Astrocyte of the spinal cord (primary cell): ENCODE measurements around the gene ASIC1.

Experiments used
- DNase-seq: peaks from one replicate; pipeline ENCODE4 v3.0.0; 2011; ENCODE audit warnings: low read depth, low spot score
- H3K4me3 ChIP-seq: 2 replicates; pipeline ENCODE4 v1.5.1; 2011; ENCODE audit warnings: low read depth, mild to moderate bottlenecking, low read length, moderate library complexity
- CTCF ChIP-seq: IDR thresholded peaks from 2 replicates; pipeline ENCODE4 v1.5.1; 2012; ENCODE audit warnings: low read depth, mild to moderate bottlenecking, low read length, inconsistent platforms
- in situ Hi-C: cut with HindIII; loops from 2 replicates; pipeline ENCODE4 v1.10.0; 2017; ENCODE audit warnings: low sequenced_read_pairs

ASIC1 gene

DNA sequence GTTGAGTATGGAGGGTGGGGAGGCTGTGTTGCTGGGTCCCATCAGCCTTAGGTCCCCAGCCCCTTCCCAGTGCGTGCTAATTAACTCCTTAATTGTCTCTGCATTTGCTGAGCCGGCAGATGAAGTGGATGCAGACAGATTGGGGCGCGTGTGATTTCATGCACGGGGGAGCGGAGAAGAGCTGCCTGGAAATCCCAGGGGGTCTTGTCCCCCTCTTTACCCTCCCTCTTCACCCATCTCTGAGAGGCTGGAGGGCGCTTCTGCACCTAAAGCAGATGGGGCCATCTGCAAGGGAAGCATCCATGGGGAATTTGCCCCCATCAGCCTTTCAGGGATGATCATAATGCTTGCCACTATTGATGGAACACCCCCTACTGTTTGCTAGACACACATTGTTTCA is 4.4 kb upstream of the ASIC1 start:
- TF ChIP-seq CTCF = no peak
- in situ Hi-C loops = no loop called here

GRCh38 chr12:50053583-50053982 is 3.8 kb upstream of the ASIC1 start:
- DNase-seq = no peak

More for the DNA sequence above, 4.4 kb upstream of the ASIC1 start:
- DNase-seq = no peak
- no peak overlapping the region for H3K4me3 ChIP-seq

GRCh38 chr12:50055831-50056638 is 1.4 kb upstream of the ASIC1 start:
- DNase-seq = peak; percentile 60
- in situ Hi-C loops = no loop called here
- peak; percentile 99 for TF ChIP-seq CTCF
- no peak overlapping the region for H3K4me3 ChIP-seq

More at GRCh38 chr12:50053583-50053982, 3.8 kb upstream of the ASIC1 start:
- in situ Hi-C loops = no loop called here
- H3K4me3 ChIP-seq = no peak overlapping the region
- TF ChIP-seq CTCF = no peak

- in situ Hi-C loops = no loop called here
- no peak for TF ChIP-seq CTCF
- DNase-seq = no peak
- H3K4me3 ChIP-seq = no peak overlapping the region
Measured at GRCh38 chr12:50056639-50056976, 788 bp upstream of the ASIC1 start.

- peak overlapping the region; percentile 52 for H3K4me3 ChIP-seq
- DNase-seq = no peak
- no peak for TF ChIP-seq CTCF
- in situ Hi-C loops = no loop called here
Measured at GRCh38 chr12:50057896-50058670, 687 bp downstream of the ASIC1 start.

- no peak for DNase-seq
- in situ Hi-C loops = no loop called here
- no peak overlapping the region for H3K4me3 ChIP-seq
- no peak for TF ChIP-seq CTCF
Measured at GRCh38 chr12:50058743-50059312, 1.4 kb downstream of the ASIC1 start.
